OCI-LY3 (cell line): Measurements from ENCODE around the gene GJA4.

Source experiments
- H2AFZ ChIP-seq: fragments of 200-600, 300-600 bp; shearing (Covaris generic); 2 replicates; pipeline ENCODE4 v1.6.0; 2014; ENCODE audit warnings: antibody characterized with exemption, low read depth, low read length
- H3K27ac ChIP-seq: fragments of 200-600, 300-600 bp; sonication (generic); 2 replicates; pipeline ENCODE4 v1.5.1; 2014; ENCODE audit warnings: mild to moderate bottlenecking, low read length, moderate library complexity, mixed read lengths
- H3K27me3 ChIP-seq: fragments of 200-600, 300-600 bp; sonication (generic); 2 replicates; pipeline ENCODE4 v1.6.1; 2014; ENCODE audit warnings: low read depth, low read length, mixed read lengths
- H3K36me3 ChIP-seq: fragments of 200-600, 300-600 bp; sonication (generic); replicated peaks from 2 replicates; pipeline ENCODE3; 2014; ENCODE audit warnings: low read depth, low read length, mixed read lengths
- H3K4me1 ChIP-seq: fragments of 300-600, 200-600 bp; sonication (generic); 2 replicates; pipeline ENCODE4 v1.6.1; 2014; ENCODE audit warnings: low read length, mixed read lengths
- H3K4me2 ChIP-seq: fragments of 200-600, 300-600 bp; sonication (generic); 2 replicates; pipeline ENCODE4 v1.6.1; 2014; ENCODE audit warnings: low read length, mixed read lengths
- H3K4me3 ChIP-seq: fragments of 300-600, 200-600 bp; sonication (generic); 2 replicates; pipeline ENCODE4 v1.5.1; 2014; ENCODE audit warnings: antibody characterized with exemption, mild to moderate bottlenecking, low read length, moderate library complexity
- H3K79me2 ChIP-seq: fragments of 300-600, 200-600 bp; shearing (Covaris generic); 2 replicates; pipeline ENCODE4 v1.6.1; 2014; ENCODE audit warnings: mild to moderate bottlenecking, low read length, mixed read lengths
- H3K9ac ChIP-seq: fragments of 300-600, 200-600 bp; shearing (Covaris generic); 2 replicates; pipeline ENCODE4 v1.6.0; 2014; ENCODE audit warnings: mild to moderate bottlenecking, low read length, moderate library complexity
- H3K9me3 ChIP-seq: fragments of 200-600, 300-600 bp; shearing (Covaris generic); 2 replicates; pipeline ENCODE4 v1.6.1; 2014; ENCODE audit warnings: low read length, mixed read lengths; ENCODE audit not compliant: insufficient read depth
- H4K20me1 ChIP-seq: fragments of 200-600, 300-600 bp; sonication (generic); 2 replicates; pipeline ENCODE4 v1.6.1; 2016; ENCODE audit warnings: low read length, mixed read lengths; ENCODE audit not compliant: insufficient read depth
- EZH2phosphoT487 ChIP-seq: fragments of 200-600 bp; shearing (Covaris generic); IDR thresholded peaks from 2 replicates; pipeline ENCODE4 v1.6.1; 2018; ENCODE audit warnings: antibody characterized with exemption, mixed run types, low read depth
- TF ChIP-seq, protein P1 (sequence below): fragments of 200-600, 300-600 bp; sonication (generic); IDR thresholded peaks from 2 replicates; pipeline ENCODE4 v1.5.1; 2014; ENCODE audit warnings: antibody characterized with exemption, low read length, low read depth

The GJA4 gene

DNA sequence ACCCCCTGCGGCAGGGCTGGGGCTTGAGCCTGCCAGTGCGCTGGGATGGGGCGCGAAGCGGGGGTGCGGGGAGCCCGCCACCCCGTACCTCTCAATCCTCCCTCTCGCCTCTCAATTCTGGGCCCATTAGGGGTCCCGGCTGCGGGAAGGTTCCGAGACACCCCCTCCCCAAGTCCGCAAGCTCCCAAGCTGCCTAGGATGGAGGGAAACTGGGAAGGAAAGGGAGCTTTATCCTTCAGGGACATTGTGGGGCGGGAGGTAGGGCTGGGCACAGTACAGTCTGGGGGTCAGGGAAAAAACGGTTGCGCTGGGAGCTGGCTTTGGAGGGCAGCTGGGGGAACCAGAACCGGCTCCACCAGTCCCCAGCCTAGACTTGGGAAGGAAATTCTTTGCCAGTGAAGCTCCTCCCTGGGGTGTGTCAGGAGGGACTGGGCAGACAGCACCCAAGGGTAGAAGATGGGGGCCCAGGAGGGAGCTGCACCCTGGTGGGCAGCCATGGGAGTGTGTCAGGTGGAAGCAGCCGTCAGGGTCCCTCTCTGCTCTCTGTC is 10.9 kb upstream of the GJA4 start:
- Histone ChIP-seq H3K4me1 (no peaks in the 10 kb centered on the region), H3K4me2 (no peak overlapping the region), H3K79me2 (no peaks in the 10 kb centered on the region), H3K27ac (no peak overlapping the region), H3K27me3 (no peaks in the 10 kb centered on the region), H3K9me3 (no peaks in the 10 kb centered on the region), H4K20me1 (no peaks in the 10 kb centered on the region), H3K4me3 (no peak overlapping the region), H2AFZ (no peak overlapping the region), H3K36me3 (no peaks in the 10 kb centered on the region), H3K9ac (no peak overlapping the region)
- no peak for TF ChIP-seq EZH2phosphoT487
- TF ChIP-seq, protein P1, sequence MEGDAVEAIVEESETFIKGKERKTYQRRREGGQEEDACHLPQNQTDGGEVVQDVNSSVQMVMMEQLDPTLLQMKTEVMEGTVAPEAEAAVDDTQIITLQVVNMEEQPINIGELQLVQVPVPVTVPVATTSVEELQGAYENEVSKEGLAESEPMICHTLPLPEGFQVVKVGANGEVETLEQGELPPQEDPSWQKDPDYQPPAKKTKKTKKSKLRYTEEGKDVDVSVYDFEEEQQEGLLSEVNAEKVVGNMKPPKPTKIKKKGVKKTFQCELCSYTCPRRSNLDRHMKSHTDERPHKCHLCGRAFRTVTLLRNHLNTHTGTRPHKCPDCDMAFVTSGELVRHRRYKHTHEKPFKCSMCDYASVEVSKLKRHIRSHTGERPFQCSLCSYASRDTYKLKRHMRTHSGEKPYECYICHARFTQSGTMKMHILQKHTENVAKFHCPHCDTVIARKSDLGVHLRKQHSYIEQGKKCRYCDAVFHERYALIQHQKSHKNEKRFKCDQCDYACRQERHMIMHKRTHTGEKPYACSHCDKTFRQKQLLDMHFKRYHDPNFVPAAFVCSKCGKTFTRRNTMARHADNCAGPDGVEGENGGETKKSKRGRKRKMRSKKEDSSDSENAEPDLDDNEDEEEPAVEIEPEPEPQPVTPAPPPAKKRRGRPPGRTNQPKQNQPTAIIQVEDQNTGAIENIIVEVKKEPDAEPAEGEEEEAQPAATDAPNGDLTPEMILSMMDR, result no peak

DNA sequence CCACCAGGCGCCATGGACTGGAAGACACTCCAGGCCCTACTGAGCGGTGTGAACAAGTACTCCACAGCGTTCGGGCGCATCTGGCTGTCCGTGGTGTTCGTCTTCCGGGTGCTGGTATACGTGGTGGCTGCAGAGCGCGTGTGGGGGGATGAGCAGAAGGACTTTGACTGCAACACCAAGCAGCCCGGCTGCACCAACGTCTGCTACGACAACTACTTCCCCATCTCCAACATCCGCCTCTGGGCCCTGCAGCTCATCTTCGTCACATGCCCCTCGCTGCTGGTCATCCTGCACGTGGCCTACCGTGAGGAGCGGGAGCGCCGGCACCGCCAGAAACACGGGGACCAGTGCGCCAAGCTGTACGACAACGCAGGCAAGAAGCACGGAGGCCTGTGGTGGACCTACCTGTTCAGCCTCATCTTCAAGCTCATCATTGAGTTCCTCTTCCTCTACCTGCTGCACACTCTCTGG is 8.0 kb upstream of the GJA4 start:
- no peak overlapping the region for H3K27ac ChIP-seq
- H3K4me1 ChIP-seq, result no peaks in the 10 kb centered on the region
- H3K36me3 ChIP-seq, result no peaks in the 10 kb centered on the region
- TF ChIP-seq EZH2phosphoT487, result no peak
- TF ChIP-seq, protein P1, result no peak
- no peaks in the 10 kb centered on the region for H4K20me1 ChIP-seq
- H2AFZ ChIP-seq, result no peak overlapping the region
- H3K4me2 ChIP-seq, result no peak overlapping the region
- H3K4me3 ChIP-seq, result no peak overlapping the region
- no peaks in the 10 kb centered on the region for H3K9me3 ChIP-seq
- no peaks in the 10 kb centered on the region for H3K27me3 ChIP-seq
- no peaks in the 10 kb centered on the region for H3K79me2 ChIP-seq
- H3K9ac ChIP-seq, result no peak overlapping the region

DNA sequence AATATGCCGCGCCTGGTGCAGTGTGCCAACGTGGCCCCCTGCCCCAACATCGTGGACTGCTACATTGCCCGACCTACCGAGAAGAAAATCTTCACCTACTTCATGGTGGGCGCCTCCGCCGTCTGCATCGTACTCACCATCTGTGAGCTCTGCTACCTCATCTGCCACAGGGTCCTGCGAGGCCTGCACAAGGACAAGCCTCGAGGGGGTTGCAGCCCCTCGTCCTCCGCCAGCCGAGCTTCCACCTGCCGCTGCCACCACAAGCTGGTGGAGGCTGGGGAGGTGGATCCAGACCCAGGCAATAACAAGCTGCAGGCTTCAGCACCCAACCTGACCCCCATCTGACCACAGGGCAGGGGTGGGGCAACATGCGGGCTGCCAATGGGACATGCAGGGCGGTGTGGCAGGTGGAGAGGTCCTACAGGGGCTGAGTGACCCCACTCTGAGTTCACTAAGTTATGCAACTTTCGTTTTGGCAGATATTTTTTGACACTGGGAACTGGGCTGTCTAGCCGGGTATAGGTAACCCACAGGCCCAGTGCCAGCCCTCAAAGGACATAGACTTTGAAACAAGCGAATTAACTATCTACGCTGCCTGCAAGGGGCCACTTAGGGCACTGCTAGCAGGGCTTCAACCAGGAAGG is 7.4 kb upstream of the GJA4 start:
- H3K36me3 ChIP-seq, result no peaks in the 10 kb centered on the region
- no peaks in the 10 kb centered on the region for H3K27me3 ChIP-seq
- no peak overlapping the region for H3K27ac ChIP-seq
- no peak overlapping the region for H3K4me2 ChIP-seq
- H3K9ac ChIP-seq, result no peak overlapping the region
- no peaks in the 10 kb centered on the region for H4K20me1 ChIP-seq
- H3K79me2 ChIP-seq, result no peaks in the 10 kb centered on the region
- no peak overlapping the region for H3K4me3 ChIP-seq
- H3K4me1 ChIP-seq, result no peaks in the 10 kb centered on the region
- TF ChIP-seq EZH2phosphoT487, result no peak
- TF ChIP-seq, protein P1, result no peak
- H3K9me3 ChIP-seq, result no peaks in the 10 kb centered on the region
- no peak overlapping the region for H2AFZ ChIP-seq

DNA sequence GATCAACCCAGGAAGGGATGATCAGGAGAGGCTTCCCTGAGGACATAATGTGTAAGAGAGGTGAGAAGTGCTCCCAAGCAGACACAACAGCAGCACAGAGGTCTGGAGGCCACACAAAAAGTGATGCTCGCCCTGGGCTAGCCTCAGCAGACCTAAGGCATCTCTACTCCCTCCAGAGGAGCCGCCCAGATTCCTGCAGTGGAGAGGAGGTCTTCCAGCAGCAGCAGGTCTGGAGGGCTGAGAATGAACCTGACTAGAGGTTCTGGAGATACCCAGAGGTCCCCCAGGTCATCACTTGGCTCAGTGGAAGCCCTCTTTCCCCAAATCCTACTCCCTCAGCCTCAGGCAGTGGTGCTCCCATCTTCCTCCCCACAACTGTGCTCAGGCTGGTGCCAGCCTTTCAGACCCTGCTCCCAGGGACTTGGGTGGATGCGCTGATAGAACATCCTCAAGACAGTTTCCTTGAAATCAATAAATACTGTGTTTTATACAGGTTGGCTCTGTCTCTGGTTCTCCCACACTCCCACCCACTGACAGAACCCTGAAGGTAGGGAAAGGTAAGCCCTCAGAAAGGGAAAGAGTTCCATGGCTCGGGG is 6.8 kb upstream of the GJA4 start:
- Histone ChIP-seq H3K4me1 (no peaks in the 10 kb centered on the region), H3K27ac (no peak overlapping the region), H3K79me2 (no peaks in the 10 kb centered on the region), H3K36me3 (no peaks in the 10 kb centered on the region), H4K20me1 (no peaks in the 10 kb centered on the region), H2AFZ (no peak overlapping the region), H3K9me3 (no peaks in the 10 kb centered on the region), H3K27me3 (no peaks in the 10 kb centered on the region), H3K4me3 (no peak overlapping the region), H3K4me2 (no peak overlapping the region), H3K9ac (no peak overlapping the region)
- TF ChIP-seq EZH2phosphoT487, result no peak
- TF ChIP-seq, protein P1, result no peak
